Measurements from ENCODE around the gene SCN1B.
"Not testable (repeated sequence)": the region's sequence is repeated elsewhere in the genome, so short reads cannot be mapped to it uniquely, and the experiment has no call there.

The SCN1B gene

GRCh38 chr19:35039881-35040825 is 9.9 kb downstream of the SCN1B start:
- no peak for DNase-seq

GRCh38 chr19:35040826-35041547 is 10.7 kb downstream of the SCN1B start:
- DNase-seq, result no peak

- no peak for DNase-seq
Observed at GRCh38 chr19:35041548-35042055, 11.3 kb downstream of the SCN1B start, which contains the start of gene HPN. Gene HPN (plus strand): TSS chr19:35041721. CDS start chr19:35042507, 786 bp downstream.

- no peak for DNase-seq
Observed at GRCh38 chr19:35042056-35042730, 11.9 kb downstream of the SCN1B start.

GRCh38 chr19:35042954-35043604 is 12.8 kb downstream of the SCN1B start:
- no peak for DNase-seq

- DNase-seq, result no peak
Observed at GRCh38 chr19:35043906-35044305, 13.6 kb downstream of the SCN1B start.

GRCh38 chr19:35044317-35045117 is 14.2 kb downstream of the SCN1B start:
- DNase-seq, result peak; percentile 40

GRCh38 chr19:35045667-35046300 is 15.5 kb downstream of the SCN1B start:
- DNase-seq, result no peak

GRCh38 chr19:35046461-35046860 is 16.2 kb downstream of the SCN1B start:
- no peak for DNase-seq

- no peak for DNase-seq
Observed at GRCh38 chr19:35048911-35049411, 18.7 kb downstream of the SCN1B start.

- no peak for DNase-seq
Observed at GRCh38 chr19:35049456-35049855, 19.2 kb downstream of the SCN1B start.

GRCh38 chr19:35050662-35051061 is 20.4 kb downstream of the SCN1B start:
- DNase-seq, result not testable (repeated sequence)

GRCh38 chr19:35051268-35051667 is 21.0 kb downstream of the SCN1B start:
- not testable (repeated sequence) for DNase-seq

- DNase-seq, result no peak
Observed at GRCh38 chr19:35051796-35052195, 21.5 kb downstream of the SCN1B start.

- DNase-seq, result no peak
Observed at GRCh38 chr19:35052599-35053190, 22.4 kb downstream of the SCN1B start.

- no peak for DNase-seq
Observed at GRCh38 chr19:35053667-35054293, 23.5 kb downstream of the SCN1B start.

GRCh38 chr19:35054626-35055025 is 24.4 kb downstream of the SCN1B start:
- DNase-seq, result no peak

GRCh38 chr19:35055715-35056179 is 25.5 kb downstream of the SCN1B start:
- no peak for DNase-seq

GRCh38 chr19:35056513-35057063 is 26.3 kb downstream of the SCN1B start:
- no peak for DNase-seq

GRCh38 chr19:35058370-35058769 is 28.1 kb downstream of the SCN1B start:
- no peak for DNase-seq

Measured in activated T-cell treated with anti-CD3 and anti-CD28 coated beads for 4 hours (primary cell).